ENCODE measurements around the gene ZNF23. TPM values are rescaled to one million over a fixed set of nuclear protein-coding genes. Genes with fewer than 3 reads are reported as not detected.

The ZNF23 gene
- total and polyA plus RNA-seq, 12 donors, result 1.7 to 34.2 (median 7.5) TPM

GRCh38 chr16:71472931-71473330 is 10.9 kb upstream of the ZNF23 start:
- no peak overlapping the region for H3K4me3 ChIP-seq
- no peak overlapping the region for H3K27ac ChIP-seq
- H3K27me3 ChIP-seq, result no peaks in the 10 kb centered on the region
- H3K4me1 ChIP-seq (replicated peaks in 1 of 2), result no peaks in the 10 kb centered on the region
- intact Hi-C loops (cut with DNase I), result no loop called here
- TF ChIP-seq POLR2A (IDR thresholded peaks at IDR 0.05), result no peak
- TF ChIP-seq CTCF (IDR thresholded peaks at IDR 0.05), result no peak
- H3K9me3 ChIP-seq (replicated peaks in 1 of 3), result no peaks in the 10 kb centered on the region
- 96 to 98% (median 97%) methylated on average over 2 of the region's 2 CpGs for WGBS, 4 donors
- peaks cover 0 to 21% of the 10 kb centered on the region in 2 donors for H3K36me3 ChIP-seq (replicated peaks in 1 of 2)
- no peak for DNase-seq

GRCh38 chr16:71472051-71472450 is 10.0 kb upstream of the ZNF23 start:
- Histone ChIP-seq H3K4me1 (replicated peaks in 1 of 2) (no peaks in the 10 kb centered on the region), H3K9me3 (replicated peaks in 1 of 3) (no peaks in the 10 kb centered on the region), H3K27ac (no peak overlapping the region), H3K27me3 (no peaks in the 10 kb centered on the region), H3K4me3 (no peak overlapping the region), H3K36me3 (replicated peaks in 1 of 2) (peaks cover 0 to 15% of the 10 kb centered on the region in 2 donors)
- 58 to 74% (median 72%) methylated on average over 2 of the region's 2 CpGs for WGBS, 4 donors
- TF ChIP-seq CTCF (IDR thresholded peaks at IDR 0.05) (no peak), POLR2A (IDR thresholded peaks at IDR 0.05) (no peak)
- DNase-seq, result no peak
- intact Hi-C loops (cut with DNase I), result no loop called here

GRCh38 chr16:71467810-71468209 is 5.8 kb upstream of the ZNF23 start:
- H3K9me3 ChIP-seq (replicated peaks in 1 of 3), result no peaks in the 10 kb centered on the region
- H3K27me3 ChIP-seq, result no peaks in the 10 kb centered on the region
- no peaks in the 10 kb centered on the region for H3K36me3 ChIP-seq (replicated peaks in 1 of 2)
- no peak overlapping the region for H3K27ac ChIP-seq
- TF ChIP-seq POLR2A (IDR thresholded peaks at IDR 0.05) (no peak), CTCF (IDR thresholded peaks at IDR 0.05) (no peak)
- 25 to 40% (median 32%) methylated on average over 7 to 9 of the region's 9 CpGs for WGBS, 4 donors
- H3K4me3 ChIP-seq, result no peak overlapping the region
- intact Hi-C loops (cut with DNase I), result no loop called here
- DNase-seq, result peak in 3 of 7 donors; percentile 17 to 27 (median 18)
- peaks cover 0 to 1% of the 10 kb centered on the region in 2 donors for H3K4me1 ChIP-seq (replicated peaks in 1 of 2)

- no peaks in the 10 kb centered on the region for H3K9me3 ChIP-seq (replicated peaks in 1 of 3)
- intact Hi-C loops (cut with DNase I), result no loop called here
- no peak for TF ChIP-seq CTCF (IDR thresholded peaks at IDR 0.05)
- no peak for TF ChIP-seq POLR2A (IDR thresholded peaks at IDR 0.05)
- WGBS, 4 donors, result 36 to 91% (median 64%) methylated on average over 1 of the region's 1 CpG
- peaks cover 0 to 16% of the 10 kb centered on the region in 2 donors for H3K4me1 ChIP-seq (replicated peaks in 1 of 2)
- H3K36me3 ChIP-seq (replicated peaks in 1 of 2), result no peaks in the 10 kb centered on the region
- no peak overlapping the region for H3K27ac ChIP-seq
- no peaks in the 10 kb centered on the region for H3K27me3 ChIP-seq
- DNase-seq, result no peak
- H3K4me3 ChIP-seq, result no peak overlapping the region
These were observed 2.2 kb upstream of the ZNF23 start for GRCh38 chr16:71464231-71464630.

All from adrenal gland (tissue), 12 donors.